Measurements from ENCODE around the gene MAFG. TPM values are rescaled to one million over a fixed set of nuclear protein-coding genes. Genes with fewer than 3 reads are reported as not detected.

Gene MAFG
- total and polyA plus RNA-seq, 4 donors = 11.9 to 33.3 (median 23.3) TPM

DNA sequence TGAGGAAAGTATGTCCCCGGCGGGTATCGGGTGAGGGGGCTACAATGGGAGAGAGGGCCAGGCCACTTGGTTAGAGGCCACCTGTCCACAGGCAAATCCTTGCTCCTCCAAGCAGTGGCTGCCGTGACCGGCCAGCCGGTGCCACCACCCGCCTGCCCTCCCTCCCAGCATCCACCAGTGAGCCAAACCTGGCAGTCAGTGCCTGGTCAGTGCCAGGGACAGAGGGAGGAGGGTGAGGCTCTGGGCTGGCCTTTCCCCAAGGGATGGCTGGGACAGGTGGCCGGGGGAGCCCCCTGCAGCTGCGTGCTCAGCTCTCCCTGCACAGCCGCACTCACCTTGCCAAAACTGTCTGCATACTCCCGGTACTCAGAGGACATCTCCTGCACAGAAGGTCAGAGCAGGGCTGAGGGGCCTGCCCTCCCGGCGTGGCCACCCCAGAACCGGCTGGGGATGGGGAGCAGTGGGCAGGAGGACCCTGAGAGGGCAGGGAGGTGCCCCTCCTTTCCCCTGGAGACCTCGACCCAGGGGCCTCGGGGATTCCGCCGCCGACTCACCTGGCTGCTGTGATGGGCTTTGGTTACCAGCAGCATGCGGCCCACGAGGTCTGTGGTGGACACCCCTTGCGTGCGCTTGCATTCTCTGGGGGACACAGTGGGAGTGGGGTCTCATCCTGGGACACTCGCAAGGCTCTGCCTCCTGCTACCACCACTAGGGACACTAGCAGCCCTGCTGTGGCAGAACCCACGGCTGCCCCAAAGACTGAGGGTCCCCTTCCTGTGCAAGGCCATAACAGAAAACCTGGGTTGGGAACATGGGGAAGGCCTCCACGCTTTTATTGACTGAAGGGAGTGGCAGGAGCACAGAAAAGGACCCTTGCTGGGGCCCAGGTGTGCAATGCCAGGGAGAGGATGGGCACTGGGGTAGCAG, 20.1 kb downstream of the MAFG start:
- Histone ChIP-seq H3K36me3 (ENCODE audit: control insufficient read depth in 4 of 4, insufficient read depth in 4 of 4, low read length in 4 of 4) (peaks cover 0 to 50% (median 1%) of the 10 kb centered on the region in 4 donors), H3K4me1 (ENCODE audit: control insufficient read depth in 5 of 5, insufficient read depth in 5 of 5, low read length in 5 of 5) (peaks cover 0 to 14% (median 5%) of the 10 kb centered on the region in 5 donors), H3K27ac (ENCODE audit: low read depth in 1 of 2, low read length in 1 of 2) (no peak overlapping the region), H3K9ac (ENCODE audit: insufficient read depth in 1 of 2, low read length in 2 of 2) (no peak overlapping the region), H3K27me3 (ENCODE audit: control insufficient read depth in 3 of 3, insufficient read depth in 3 of 3, low read length in 2 of 3) (no peaks in the 10 kb centered on the region), H3K9me3 (ENCODE audit: control insufficient read depth in 4 of 4, insufficient read depth in 3 of 4, low read length in 3 of 4) (no peaks in the 10 kb centered on the region), H3K4me3 (no peak overlapping the region)
- no peak for ATAC-seq (ENCODE audit: insufficient read depth, low FRiP score)
- TF ChIP-seq, protein P1, sequence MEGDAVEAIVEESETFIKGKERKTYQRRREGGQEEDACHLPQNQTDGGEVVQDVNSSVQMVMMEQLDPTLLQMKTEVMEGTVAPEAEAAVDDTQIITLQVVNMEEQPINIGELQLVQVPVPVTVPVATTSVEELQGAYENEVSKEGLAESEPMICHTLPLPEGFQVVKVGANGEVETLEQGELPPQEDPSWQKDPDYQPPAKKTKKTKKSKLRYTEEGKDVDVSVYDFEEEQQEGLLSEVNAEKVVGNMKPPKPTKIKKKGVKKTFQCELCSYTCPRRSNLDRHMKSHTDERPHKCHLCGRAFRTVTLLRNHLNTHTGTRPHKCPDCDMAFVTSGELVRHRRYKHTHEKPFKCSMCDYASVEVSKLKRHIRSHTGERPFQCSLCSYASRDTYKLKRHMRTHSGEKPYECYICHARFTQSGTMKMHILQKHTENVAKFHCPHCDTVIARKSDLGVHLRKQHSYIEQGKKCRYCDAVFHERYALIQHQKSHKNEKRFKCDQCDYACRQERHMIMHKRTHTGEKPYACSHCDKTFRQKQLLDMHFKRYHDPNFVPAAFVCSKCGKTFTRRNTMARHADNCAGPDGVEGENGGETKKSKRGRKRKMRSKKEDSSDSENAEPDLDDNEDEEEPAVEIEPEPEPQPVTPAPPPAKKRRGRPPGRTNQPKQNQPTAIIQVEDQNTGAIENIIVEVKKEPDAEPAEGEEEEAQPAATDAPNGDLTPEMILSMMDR (IDR thresholded peaks at IDR 0.05; ENCODE audit: control extremely low read depth, extremely low read depth) = no peak
- no peak for DNase-seq
- 93 to 97% methylated on average over 21 to 26 of the region's 26 CpGs for WGBS, 2 donors

DNA sequence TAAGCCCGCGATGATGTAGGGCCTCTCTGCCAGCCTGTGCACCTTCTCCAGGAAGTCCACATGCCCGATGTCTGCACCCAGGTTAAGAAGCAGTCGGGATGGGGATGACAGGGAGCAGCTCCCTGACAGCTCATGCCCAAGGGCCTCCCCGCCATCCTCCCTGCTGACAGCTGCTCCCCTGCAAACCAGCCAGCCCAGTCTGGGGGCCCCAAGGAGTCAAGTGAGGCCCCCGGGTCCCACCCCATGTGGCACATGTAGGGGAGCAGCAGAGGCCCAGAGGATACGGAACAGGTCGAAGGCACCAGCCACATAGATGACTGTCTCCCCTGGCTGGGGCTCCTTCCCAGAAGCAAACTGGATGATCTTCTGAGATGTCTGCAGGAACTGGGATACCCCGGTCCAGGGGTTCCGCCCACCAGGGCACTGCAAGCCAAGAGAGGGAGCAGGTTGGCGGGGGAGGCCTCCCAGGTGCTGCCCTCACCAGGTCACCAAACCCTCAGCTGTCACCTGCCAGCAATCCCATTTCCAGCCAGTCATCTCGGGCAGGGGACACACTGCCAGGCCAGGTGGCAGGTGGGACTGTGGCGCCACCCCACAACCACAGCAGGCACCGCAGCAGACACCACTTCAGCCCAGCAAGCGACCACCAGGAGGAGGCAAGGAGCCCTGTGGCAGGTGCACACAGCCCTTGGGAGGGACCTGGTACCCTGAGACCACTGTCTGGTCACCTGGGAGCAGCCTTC, 20.9 kb downstream of the MAFG start:
- H3K4me3 ChIP-seq = no peak overlapping the region
- H3K36me3 ChIP-seq (ENCODE audit: control insufficient read depth in 4 of 4, insufficient read depth in 4 of 4, low read length in 4 of 4) = peaks cover 0 to 43% (median 0%) of the 10 kb centered on the region in 4 donors
- no peak overlapping the region for H3K9ac ChIP-seq (ENCODE audit: insufficient read depth in 1 of 2, low read length in 2 of 2)
- H3K27ac ChIP-seq (ENCODE audit: low read depth in 1 of 2, low read length in 1 of 2) = no peak overlapping the region
- ATAC-seq (ENCODE audit: insufficient read depth, low FRiP score) = no peak
- DNase-seq = no peak
- H3K27me3 ChIP-seq (ENCODE audit: control insufficient read depth in 3 of 3, insufficient read depth in 3 of 3, low read length in 2 of 3) = no peaks in the 10 kb centered on the region
- WGBS, 2 donors = 92 to 94% methylated on average over 14 to 15 of the region's 15 CpGs
- H3K4me1 ChIP-seq (ENCODE audit: control insufficient read depth in 5 of 5, insufficient read depth in 5 of 5, low read length in 5 of 5) = peaks cover 0 to 16% (median 6%) of the 10 kb centered on the region in 5 donors
- no peaks in the 10 kb centered on the region for H3K9me3 ChIP-seq (ENCODE audit: control insufficient read depth in 4 of 4, insufficient read depth in 3 of 4, low read length in 3 of 4)
- TF ChIP-seq, protein P1 (IDR thresholded peaks at IDR 0.05; ENCODE audit: control extremely low read depth, extremely low read depth) = no peak

DNA sequence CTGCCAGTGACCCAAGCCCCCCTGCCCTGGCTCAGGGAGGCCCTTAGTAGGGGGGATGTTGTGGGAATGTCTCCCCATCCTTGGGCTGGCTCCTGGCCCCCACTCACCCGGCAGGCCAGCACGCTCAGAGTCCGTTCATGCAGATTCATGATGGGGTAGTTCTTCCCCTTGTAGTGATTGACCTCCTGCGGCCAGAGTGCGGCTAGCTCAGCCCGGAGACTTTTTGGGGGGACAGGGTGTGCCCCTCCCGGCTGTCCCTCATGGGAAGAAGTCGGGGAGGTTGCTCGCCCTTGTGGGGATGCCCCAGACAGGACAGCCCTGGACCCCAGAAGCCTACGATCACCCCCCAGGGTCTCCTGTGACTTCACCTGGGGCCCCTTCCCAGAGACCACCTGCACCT, 21.5 kb downstream of the MAFG start:
- Histone ChIP-seq H3K36me3 (ENCODE audit: control insufficient read depth in 4 of 4, insufficient read depth in 4 of 4, low read length in 4 of 4) (peaks cover 0 to 43% (median 0%) of the 10 kb centered on the region in 4 donors), H3K4me3 (no peak overlapping the region), H3K4me1 (ENCODE audit: control insufficient read depth in 5 of 5, insufficient read depth in 5 of 5, low read length in 5 of 5) (peaks cover 0 to 20% (median 6%) of the 10 kb centered on the region in 5 donors), H3K27ac (ENCODE audit: low read depth in 1 of 2, low read length in 1 of 2) (no peak overlapping the region), H3K9me3 (ENCODE audit: control insufficient read depth in 4 of 4, insufficient read depth in 3 of 4, low read length in 3 of 4) (no peaks in the 10 kb centered on the region), H3K27me3 (ENCODE audit: control insufficient read depth in 3 of 3, insufficient read depth in 3 of 3, low read length in 2 of 3) (no peaks in the 10 kb centered on the region), H3K9ac (ENCODE audit: insufficient read depth in 1 of 2, low read length in 2 of 2) (no peak overlapping the region)
- TF ChIP-seq, protein P1 (IDR thresholded peaks at IDR 0.05; ENCODE audit: control extremely low read depth, extremely low read depth) = no peak
- 94 to 98% methylated on average over 9 to 10 of the region's 10 CpGs for WGBS, 2 donors
- DNase-seq = no peak
- ATAC-seq (ENCODE audit: insufficient read depth, low FRiP score) = no peak
